ENCODE data around the gene TSPOAP1. TPM values are rescaled to one million over a fixed set of nuclear protein-coding genes. Genes with fewer than 3 reads are reported as not detected.

TSPOAP1 gene
- total RNA-seq, 1 donor from 2014 or later = 3.5 TPM

DNA sequence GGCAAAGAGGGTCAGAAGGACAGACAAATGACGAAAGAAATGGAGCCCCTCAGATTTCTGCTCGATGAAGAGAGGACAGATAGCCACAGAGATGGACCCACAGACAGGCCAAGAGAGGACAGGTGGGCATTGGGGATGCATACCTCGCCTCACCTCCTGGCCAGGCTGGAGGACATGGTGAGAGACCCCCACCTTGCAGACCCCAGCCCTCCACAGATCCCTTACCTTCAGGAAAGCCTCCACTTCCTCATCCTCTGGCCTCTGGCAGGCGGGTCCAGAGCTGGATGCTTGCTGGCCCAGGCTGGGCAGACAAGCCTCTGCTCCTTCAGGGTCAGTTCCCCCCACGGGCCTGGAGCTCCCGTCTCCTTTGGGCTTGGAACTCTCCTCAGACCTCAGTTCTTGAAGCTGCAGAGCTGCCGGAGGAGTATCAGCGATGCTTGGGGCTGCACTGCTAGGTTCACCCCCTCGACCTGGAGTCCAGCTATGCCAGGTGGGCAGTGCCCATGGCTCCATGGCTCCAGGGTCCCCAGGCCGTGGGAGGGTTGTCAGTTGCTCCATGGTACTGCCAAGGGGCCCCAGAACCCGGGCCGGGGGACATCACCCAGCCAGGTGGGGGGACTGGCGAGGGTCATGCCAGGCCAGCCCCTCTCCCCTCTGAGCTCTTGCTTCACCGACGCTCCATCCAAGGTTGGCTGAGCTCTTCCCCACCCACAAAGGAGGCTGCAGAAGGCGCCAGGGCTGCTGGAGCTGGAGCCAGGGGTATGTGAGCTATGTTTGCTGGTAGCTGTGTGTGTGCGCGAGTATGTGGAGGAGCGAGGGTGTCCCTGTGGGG, 1.0 kb downstream of the TSPOAP1 start:
- TF ChIP-seq, protein P1, sequence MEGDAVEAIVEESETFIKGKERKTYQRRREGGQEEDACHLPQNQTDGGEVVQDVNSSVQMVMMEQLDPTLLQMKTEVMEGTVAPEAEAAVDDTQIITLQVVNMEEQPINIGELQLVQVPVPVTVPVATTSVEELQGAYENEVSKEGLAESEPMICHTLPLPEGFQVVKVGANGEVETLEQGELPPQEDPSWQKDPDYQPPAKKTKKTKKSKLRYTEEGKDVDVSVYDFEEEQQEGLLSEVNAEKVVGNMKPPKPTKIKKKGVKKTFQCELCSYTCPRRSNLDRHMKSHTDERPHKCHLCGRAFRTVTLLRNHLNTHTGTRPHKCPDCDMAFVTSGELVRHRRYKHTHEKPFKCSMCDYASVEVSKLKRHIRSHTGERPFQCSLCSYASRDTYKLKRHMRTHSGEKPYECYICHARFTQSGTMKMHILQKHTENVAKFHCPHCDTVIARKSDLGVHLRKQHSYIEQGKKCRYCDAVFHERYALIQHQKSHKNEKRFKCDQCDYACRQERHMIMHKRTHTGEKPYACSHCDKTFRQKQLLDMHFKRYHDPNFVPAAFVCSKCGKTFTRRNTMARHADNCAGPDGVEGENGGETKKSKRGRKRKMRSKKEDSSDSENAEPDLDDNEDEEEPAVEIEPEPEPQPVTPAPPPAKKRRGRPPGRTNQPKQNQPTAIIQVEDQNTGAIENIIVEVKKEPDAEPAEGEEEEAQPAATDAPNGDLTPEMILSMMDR (conservative IDR thresholded peaks at IDR 0.05; ENCODE audit: low read depth, low read length) = no peak
- no peak for DNase-seq (ENCODE audit: low read depth)
- no peak overlapping the region for H3K4me3 ChIP-seq (ENCODE audit: low read depth, low read length)

DNA sequence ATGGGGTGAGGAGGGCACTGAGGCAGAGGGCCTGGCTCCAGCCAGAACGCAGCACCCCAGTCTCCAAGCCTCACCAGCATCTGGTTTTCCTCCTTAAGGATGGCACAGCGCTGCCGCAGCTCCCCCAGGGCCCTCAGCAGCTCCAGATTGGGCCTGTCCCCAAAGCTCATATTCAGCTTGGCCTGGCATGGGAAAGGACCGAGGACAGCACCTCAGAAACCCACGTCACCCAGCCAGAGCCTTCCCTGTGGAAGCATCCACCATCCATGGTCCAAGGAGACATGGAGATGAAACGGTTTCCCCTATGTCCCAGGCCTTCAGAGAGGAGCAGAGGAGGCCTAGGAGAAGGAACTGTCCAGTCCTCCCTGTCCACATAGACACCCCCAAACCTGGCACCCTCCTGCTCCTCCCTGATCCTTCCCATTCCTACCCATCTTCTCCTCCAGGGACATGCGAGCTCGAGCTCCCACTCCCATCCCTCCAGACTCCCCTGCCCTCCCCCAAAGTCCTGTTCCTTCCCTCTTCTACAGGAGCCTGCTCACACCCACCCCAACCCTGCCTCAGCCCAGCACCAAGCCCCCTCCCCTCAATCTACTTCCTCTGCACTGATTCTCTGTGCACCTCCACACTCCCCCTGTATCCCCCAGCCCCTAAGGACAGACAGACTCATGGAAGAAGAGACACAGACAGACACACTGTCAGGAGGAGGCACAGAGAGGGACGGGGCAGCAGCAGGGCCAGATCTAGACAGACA, 1.8 kb downstream of the TSPOAP1 start:
- H3K4me3 ChIP-seq (ENCODE audit: low read depth, low read length) = no peak overlapping the region
- DNase-seq (ENCODE audit: low read depth) = no peak
- TF ChIP-seq, protein P1 (conservative IDR thresholded peaks at IDR 0.05; ENCODE audit: low read depth, low read length) = no peak

DNA sequence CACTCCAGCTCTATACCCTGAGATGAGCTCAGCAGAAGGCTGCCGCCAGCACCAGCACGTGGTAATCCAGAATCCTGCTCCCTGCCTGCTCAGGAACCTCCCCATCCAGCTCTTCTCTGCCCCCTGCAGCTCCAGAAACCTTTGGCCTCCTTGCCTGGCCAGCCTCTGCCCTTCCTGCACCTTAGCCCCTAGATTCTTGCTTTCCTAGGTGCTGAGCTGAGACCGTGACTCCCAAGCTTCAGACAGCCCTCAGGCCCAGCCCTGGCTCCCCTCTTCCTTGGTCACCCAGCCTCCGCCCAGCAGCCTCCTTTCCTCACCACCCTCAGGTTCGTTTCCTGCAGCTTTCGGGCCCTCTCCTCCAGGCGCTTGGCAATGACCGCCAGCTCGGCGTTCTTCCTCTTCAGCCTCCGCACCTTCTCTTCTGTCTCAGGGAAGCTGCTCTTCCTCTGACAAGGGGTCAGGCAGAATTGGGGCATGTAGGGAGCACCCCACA, 2.6 kb downstream of the TSPOAP1 start:
- DNase-seq (ENCODE audit: low read depth) = no peak
- TF ChIP-seq, protein P1 (conservative IDR thresholded peaks at IDR 0.05; ENCODE audit: low read depth, low read length) = no peak
- H3K4me3 ChIP-seq (ENCODE audit: low read depth, low read length) = no peak overlapping the region

DNA sequence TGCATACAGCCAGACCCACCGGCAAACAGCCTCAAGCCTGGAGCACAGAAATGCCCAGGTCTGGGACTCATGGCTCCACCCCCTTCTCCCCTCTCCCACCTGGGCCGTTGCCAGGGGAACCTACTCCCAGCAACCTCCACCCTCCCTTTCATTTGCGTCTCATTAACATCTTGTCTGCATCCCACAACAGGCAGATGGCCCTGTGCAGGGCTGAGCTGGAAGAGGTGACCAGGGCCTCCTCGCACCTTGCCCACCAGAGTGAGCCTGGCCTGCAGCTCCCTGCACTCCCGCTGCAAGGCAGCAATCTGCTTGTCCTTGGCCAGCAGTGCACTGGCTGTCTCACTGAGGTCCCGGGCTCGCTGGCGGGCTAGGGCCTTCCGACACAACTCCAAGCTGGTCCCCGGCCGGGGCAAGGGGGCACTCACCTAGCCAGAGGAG, 3.3 kb downstream of the TSPOAP1 start:
- DNase-seq (ENCODE audit: low read depth) = no peak
- TF ChIP-seq, protein P1 (conservative IDR thresholded peaks at IDR 0.05; ENCODE audit: low read depth, low read length) = no peak
- H3K4me3 ChIP-seq (ENCODE audit: low read depth, low read length) = peak overlapping the region; percentile 56

GRCh38 chr17:58324409-58325288, 3.9 kb downstream of the TSPOAP1 start:
- no peak for DNase-seq (ENCODE audit: low read depth)
- H3K4me3 ChIP-seq (ENCODE audit: low read depth, low read length) = peak overlapping the region; percentile 56
- TF ChIP-seq, protein P1 (conservative IDR thresholded peaks at IDR 0.05; ENCODE audit: low read depth, low read length) = no peak

GRCh38 chr17:58324056-58324408, 4.6 kb downstream of the TSPOAP1 start:
- peak overlapping the region; percentile 56 for H3K4me3 ChIP-seq (ENCODE audit: low read depth, low read length)
- TF ChIP-seq, protein P1 (conservative IDR thresholded peaks at IDR 0.05; ENCODE audit: low read depth, low read length) = no peak
- DNase-seq (ENCODE audit: low read depth) = no peak

Data from epithelial cell of proximal tubule (primary cell).